Measurements from ENCODE around the gene SHBG. TPM values are rescaled to one million over a fixed set of nuclear protein-coding genes. Genes with fewer than 3 reads are reported as not detected.

SHBG gene
- total RNA-seq, 1 experiment from 2014 or later: not detected

DNA sequence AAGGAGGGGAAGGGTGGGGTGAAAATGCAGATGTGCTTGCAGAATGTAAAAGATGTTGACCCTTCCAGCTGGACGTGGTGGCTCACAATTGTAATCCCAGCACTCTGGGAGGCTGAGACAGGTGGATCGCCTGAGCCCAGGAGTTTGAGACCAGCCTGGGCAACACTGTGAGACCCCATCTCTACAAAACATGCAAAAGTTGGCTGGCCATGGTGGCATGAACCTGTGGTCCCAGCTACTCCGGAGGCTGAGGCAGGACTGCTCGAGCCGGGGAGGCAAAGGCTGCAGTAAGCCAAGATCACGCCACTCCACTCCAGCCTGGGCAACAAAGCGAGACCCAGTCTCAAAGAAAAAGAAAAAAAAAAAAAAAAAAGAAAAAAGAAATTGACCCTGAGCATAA is 38.5 kb downstream of the SHBG start:
- H3K27me3 ChIP-seq (ENCODE audit: insufficient read depth, low read length): no peaks in the 10 kb centered on the region
- intact Hi-C loops (cut with micrococcal nuclease): no loop called here
- H3K9me2 ChIP-seq (ENCODE audit: insufficient read depth): no peaks in the 10 kb centered on the region
- no peak overlapping the region for H3K4me3 ChIP-seq (replicated peaks in 1 of 2; ENCODE audit: low read depth in 1 of 2, low read length in 2 of 2)
- no peak overlapping the region for H3K9ac ChIP-seq (ENCODE audit: low read length)
- BruUV-seq (replicated peaks): no TSS peak
- H3K4me1 ChIP-seq (ENCODE audit: control insufficient read depth in 1 of 2, insufficient read depth in 2 of 2, low read length in 2 of 2): no peaks in the 10 kb centered on the region
- H2AFZ ChIP-seq (ENCODE audit: low read depth, low read length, poor library complexity, severe bottlenecking): no peak overlapping the region
- DNase-seq (ENCODE audit: low read depth, low spot score) (no peak), ATAC-seq (no peak)
- ChIA-PET CTCF (no interaction called here), POLR2A (interaction anchor here (1.7 kb wide), 1 partner anchor 10 kb away, joined by 3 read pairs; no protein-coding TSS in a partner anchor), RAD21 (ENCODE audit: low non-redundant PET in 1 of 2, low total read pairs in 2 of 2, uncharacterized antibody in 2 of 2, unreplicated experiment in 2 of 2) (no interaction called here)
- no peak overlapping the region for H3K4me2 ChIP-seq (ENCODE audit: low read length)
- no peaks in the 10 kb centered on the region for H4K20me1 ChIP-seq (ENCODE audit: insufficient read depth)
- peaks cover 6 to 13% of the 10 kb centered on the region in 2 experiments; a peak in 3 of 4 replicates for H3K36me3 ChIP-seq (ENCODE audit: control insufficient read depth in 1 of 2, insufficient read depth in 2 of 2, low read length in 2 of 2)
- peaks cover 0 to 2% of the 10 kb centered on the region in 2 experiments; a peak in 1 of 4 replicates for H3K9me3 ChIP-seq (ENCODE audit: control insufficient read depth in 1 of 2, insufficient read depth in 1 of 2, low read depth in 1 of 2, low read length in 2 of 2)
- no peak for TF ChIP-seq ATF3 (IDR thresholded peaks at IDR 0.05)
- no peak for TF ChIP-seq JUND (IDR thresholded peaks at IDR 0.05)
- no peak overlapping the region for H3K27ac ChIP-seq (ENCODE audit: low read depth, low read length)
- H3K79me2 ChIP-seq (ENCODE audit: insufficient read depth, low read length): no peaks in the 10 kb centered on the region

- Histone ChIP-seq H3K79me2 (ENCODE audit: insufficient read depth, low read length) (no peaks in the 10 kb centered on the region), H3K9ac (ENCODE audit: low read length) (no peak overlapping the region), H3K4me2 (ENCODE audit: low read length) (no peak overlapping the region), H3K27me3 (ENCODE audit: insufficient read depth, low read length) (no peaks in the 10 kb centered on the region), H3K9me3 (ENCODE audit: control insufficient read depth in 1 of 2, insufficient read depth in 1 of 2, low read depth in 1 of 2, low read length in 2 of 2) (peaks cover 0 to 5% of the 10 kb centered on the region in 2 experiments; a peak in 1 of 4 replicates), H2AFZ (ENCODE audit: low read depth, low read length, poor library complexity, severe bottlenecking) (no peak overlapping the region), H3K27ac (ENCODE audit: low read depth, low read length) (no peak overlapping the region), H4K20me1 (ENCODE audit: insufficient read depth) (no peaks in the 10 kb centered on the region), H3K4me3 (replicated peaks in 1 of 2; ENCODE audit: low read depth in 1 of 2, low read length in 2 of 2) (no peak overlapping the region), H3K9me2 (ENCODE audit: insufficient read depth) (no peaks in the 10 kb centered on the region), H3K36me3 (ENCODE audit: control insufficient read depth in 1 of 2, insufficient read depth in 2 of 2, low read length in 2 of 2) (peaks cover 19 to 24% of the 10 kb centered on the region in 2 experiments), H3K4me1 (ENCODE audit: control insufficient read depth in 1 of 2, insufficient read depth in 2 of 2, low read length in 2 of 2) (no peaks in the 10 kb centered on the region)
- no peak for DNase-seq (ENCODE audit: low read depth, low spot score)
- ATAC-seq: no peak; the same call in 1 of the 2 replicates
- ChIA-PET CTCF (interaction anchor here (0.9 to 1.5 kb wide), 2 partner anchors 41 to 88 kb away, joined by 3 to 7 read pairs; no protein-coding TSS in a partner anchor), RAD21 (ENCODE audit: low non-redundant PET in 1 of 2, low total read pairs in 2 of 2, uncharacterized antibody in 2 of 2, unreplicated experiment in 2 of 2) (interaction anchor here in 1 of 2 experiments (0.7 kb wide), 1 partner anchor 89 kb away, joined by 3 read pairs; no protein-coding TSS in a partner anchor), POLR2A (interaction anchor here (1.0 kb wide), 1 partner anchor 14 kb away, joined by 5 read pairs; the partner anchor contains the start of gene TP53)
- BruUV-seq (replicated peaks): no TSS peak
- intact Hi-C loops (cut with micrococcal nuclease): no loop called here
- no peak for TF ChIP-seq JUND (IDR thresholded peaks at IDR 0.05)
- TF ChIP-seq ZNF274 (IDR thresholded peaks at IDR 0.05; ENCODE audit: low read depth, low read length): no peak
- TF ChIP-seq RAD21 (IDR thresholded peaks at IDR 0.05; ENCODE audit: low read depth): peak; percentile 49
- TF ChIP-seq POLR2AphosphoS5 (IDR thresholded peaks at IDR 0.05; ENCODE audit: low read depth, low read length): no peak
- no peak for TF ChIP-seq MAX (IDR thresholded peaks at IDR 0.05)
- TF ChIP-seq YY1 (IDR thresholded peaks at IDR 0.05; ENCODE audit: extremely low read depth, insufficient replicate concordance, low read depth, low read length): no peak
- TF ChIP-seq POLR2A (IDR thresholded peaks at IDR 0.05; ENCODE audit: borderline replicate concordance, extremely low read depth, insufficient read depth, insufficient read length): no peak
- no peak for TF ChIP-seq CEBPB (IDR thresholded peaks at IDR 0.05; ENCODE audit: low read depth)
- TF ChIP-seq EGR1 (IDR thresholded peaks at IDR 0.05; ENCODE audit: low read depth): no peak
- TF ChIP-seq, protein P1, sequence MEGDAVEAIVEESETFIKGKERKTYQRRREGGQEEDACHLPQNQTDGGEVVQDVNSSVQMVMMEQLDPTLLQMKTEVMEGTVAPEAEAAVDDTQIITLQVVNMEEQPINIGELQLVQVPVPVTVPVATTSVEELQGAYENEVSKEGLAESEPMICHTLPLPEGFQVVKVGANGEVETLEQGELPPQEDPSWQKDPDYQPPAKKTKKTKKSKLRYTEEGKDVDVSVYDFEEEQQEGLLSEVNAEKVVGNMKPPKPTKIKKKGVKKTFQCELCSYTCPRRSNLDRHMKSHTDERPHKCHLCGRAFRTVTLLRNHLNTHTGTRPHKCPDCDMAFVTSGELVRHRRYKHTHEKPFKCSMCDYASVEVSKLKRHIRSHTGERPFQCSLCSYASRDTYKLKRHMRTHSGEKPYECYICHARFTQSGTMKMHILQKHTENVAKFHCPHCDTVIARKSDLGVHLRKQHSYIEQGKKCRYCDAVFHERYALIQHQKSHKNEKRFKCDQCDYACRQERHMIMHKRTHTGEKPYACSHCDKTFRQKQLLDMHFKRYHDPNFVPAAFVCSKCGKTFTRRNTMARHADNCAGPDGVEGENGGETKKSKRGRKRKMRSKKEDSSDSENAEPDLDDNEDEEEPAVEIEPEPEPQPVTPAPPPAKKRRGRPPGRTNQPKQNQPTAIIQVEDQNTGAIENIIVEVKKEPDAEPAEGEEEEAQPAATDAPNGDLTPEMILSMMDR (IDR thresholded peaks at IDR 0.05 in 2 of 3, conservative IDR thresholded peaks at IDR 0.05 in 1 of 3; ENCODE audit: borderline replicate concordance in 1 of 3, insufficient read depth in 1 of 3, low read depth in 2 of 3, low read length in 2 of 3): peak in 2 of 3 experiments; percentile 43 to 72; a peak in 4 of 6 replicates
- no peak for TF ChIP-seq SP1 (IDR thresholded peaks at IDR 0.05; ENCODE audit: low read depth)
- TF ChIP-seq ZFX (IDR thresholded peaks at IDR 0.05): no peak
- no peak for TF ChIP-seq ATF3 (IDR thresholded peaks at IDR 0.05)
- TF ChIP-seq SRF (IDR thresholded peaks at IDR 0.05; ENCODE audit: low read depth): no peak
- TF ChIP-seq, protein P2, sequence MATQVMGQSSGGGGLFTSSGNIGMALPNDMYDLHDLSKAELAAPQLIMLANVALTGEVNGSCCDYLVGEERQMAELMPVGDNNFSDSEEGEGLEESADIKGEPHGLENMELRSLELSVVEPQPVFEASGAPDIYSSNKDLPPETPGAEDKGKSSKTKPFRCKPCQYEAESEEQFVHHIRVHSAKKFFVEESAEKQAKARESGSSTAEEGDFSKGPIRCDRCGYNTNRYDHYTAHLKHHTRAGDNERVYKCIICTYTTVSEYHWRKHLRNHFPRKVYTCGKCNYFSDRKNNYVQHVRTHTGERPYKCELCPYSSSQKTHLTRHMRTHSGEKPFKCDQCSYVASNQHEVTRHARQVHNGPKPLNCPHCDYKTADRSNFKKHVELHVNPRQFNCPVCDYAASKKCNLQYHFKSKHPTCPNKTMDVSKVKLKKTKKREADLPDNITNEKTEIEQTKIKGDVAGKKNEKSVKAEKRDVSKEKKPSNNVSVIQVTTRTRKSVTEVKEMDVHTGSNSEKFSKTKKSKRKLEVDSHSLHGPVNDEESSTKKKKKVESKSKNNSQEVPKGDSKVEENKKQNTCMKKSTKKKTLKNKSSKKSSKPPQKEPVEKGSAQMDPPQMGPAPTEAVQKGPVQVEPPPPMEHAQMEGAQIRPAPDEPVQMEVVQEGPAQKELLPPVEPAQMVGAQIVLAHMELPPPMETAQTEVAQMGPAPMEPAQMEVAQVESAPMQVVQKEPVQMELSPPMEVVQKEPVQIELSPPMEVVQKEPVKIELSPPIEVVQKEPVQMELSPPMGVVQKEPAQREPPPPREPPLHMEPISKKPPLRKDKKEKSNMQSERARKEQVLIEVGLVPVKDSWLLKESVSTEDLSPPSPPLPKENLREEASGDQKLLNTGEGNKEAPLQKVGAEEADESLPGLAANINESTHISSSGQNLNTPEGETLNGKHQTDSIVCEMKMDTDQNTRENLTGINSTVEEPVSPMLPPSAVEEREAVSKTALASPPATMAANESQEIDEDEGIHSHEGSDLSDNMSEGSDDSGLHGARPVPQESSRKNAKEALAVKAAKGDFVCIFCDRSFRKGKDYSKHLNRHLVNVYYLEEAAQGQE (IDR thresholded peaks at IDR 0.05; ENCODE audit: low read depth): no peak
Measured at GRCh38 chr17:7673239-7673638, 43.3 kb downstream of the SHBG start.
